ENCODE data around the gene HNMT.

Gene HNMT

DNA sequence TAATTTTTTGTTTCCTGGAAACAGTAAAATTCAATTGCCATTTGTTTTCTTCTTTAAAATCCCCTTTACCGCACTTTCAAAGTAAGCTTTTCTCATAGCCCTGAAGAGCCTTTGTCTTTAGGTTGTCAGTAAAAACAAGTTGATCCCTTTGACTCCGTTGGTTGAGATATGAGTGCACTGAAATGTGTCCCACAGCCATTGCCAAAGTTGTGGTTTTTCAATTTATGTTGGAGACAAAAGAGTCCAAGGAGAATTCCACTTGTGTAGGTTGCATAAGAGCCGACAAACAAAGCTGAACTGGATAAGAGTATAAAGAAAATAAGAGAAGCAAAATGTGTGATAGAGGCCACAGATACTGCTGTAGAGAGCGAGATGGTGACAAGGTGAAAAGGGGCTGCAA, 26.1 kb upstream of the HNMT start:
- DNase-seq (ENCODE audit: low spot score): no peak
- in situ Hi-C loops (cut with MboI; ENCODE audit: low sequenced_read_pairs, unreplicated experiment): loop anchor here (25.0 kb wide), 1 partner anchor 449 kb away; no protein-coding TSS in a partner anchor
- TF ChIP-seq, protein P1, sequence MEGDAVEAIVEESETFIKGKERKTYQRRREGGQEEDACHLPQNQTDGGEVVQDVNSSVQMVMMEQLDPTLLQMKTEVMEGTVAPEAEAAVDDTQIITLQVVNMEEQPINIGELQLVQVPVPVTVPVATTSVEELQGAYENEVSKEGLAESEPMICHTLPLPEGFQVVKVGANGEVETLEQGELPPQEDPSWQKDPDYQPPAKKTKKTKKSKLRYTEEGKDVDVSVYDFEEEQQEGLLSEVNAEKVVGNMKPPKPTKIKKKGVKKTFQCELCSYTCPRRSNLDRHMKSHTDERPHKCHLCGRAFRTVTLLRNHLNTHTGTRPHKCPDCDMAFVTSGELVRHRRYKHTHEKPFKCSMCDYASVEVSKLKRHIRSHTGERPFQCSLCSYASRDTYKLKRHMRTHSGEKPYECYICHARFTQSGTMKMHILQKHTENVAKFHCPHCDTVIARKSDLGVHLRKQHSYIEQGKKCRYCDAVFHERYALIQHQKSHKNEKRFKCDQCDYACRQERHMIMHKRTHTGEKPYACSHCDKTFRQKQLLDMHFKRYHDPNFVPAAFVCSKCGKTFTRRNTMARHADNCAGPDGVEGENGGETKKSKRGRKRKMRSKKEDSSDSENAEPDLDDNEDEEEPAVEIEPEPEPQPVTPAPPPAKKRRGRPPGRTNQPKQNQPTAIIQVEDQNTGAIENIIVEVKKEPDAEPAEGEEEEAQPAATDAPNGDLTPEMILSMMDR (IDR thresholded peaks at IDR 0.05; ENCODE audit: borderline replicate concordance, control extremely low read depth, extremely low read depth, insufficient read depth, missing control alignments): no peak

DNA sequence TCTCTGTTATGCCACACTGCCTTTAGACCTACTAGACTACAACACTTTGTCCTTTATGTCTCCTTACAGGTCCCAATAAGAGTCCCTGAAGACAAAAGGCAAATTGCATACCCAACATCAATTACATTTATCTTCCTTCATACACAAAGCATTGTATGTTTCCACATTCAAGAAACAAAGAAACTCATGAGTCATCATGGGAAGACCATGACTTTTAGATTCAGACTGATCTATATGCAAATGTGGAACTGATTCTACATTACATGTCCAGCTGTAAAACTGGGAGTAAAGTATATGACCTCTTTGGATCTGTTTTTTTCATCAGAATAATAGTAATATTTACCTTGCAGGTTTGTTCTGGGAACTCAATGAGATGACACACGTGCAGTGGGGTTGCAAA, 25.2 kb upstream of the HNMT start:
- in situ Hi-C loops (cut with MboI; ENCODE audit: low sequenced_read_pairs, unreplicated experiment): loop anchor here (25.0 kb wide), 1 partner anchor 448 kb away; no protein-coding TSS in a partner anchor
- DNase-seq (ENCODE audit: low spot score): no peak
- TF ChIP-seq, protein P1 (IDR thresholded peaks at IDR 0.05; ENCODE audit: borderline replicate concordance, control extremely low read depth, extremely low read depth, insufficient read depth, missing control alignments): no peak

DNA sequence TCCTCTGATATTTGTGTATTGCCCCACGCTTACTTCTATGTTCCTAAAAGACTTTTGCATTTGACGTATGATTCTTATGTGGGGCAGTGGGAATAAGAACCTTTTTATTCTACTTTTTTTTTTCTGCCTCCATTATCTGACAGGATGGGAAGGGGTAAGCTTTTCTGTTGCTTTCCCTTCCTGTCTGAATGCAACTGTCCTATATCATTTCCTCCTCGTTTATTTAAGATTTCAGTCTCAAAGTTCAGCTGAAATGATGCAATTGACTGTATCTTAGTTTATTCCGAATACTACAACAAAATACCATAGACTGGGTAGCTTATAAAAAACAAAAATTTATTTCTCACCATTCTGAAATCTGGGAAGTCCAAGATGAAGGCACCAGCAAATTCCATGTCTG, 24.1 kb upstream of the HNMT start:
- TF ChIP-seq, protein P1 (IDR thresholded peaks at IDR 0.05; ENCODE audit: borderline replicate concordance, control extremely low read depth, extremely low read depth, insufficient read depth, missing control alignments): no peak
- DNase-seq (ENCODE audit: low spot score): no peak
- in situ Hi-C loops (cut with MboI; ENCODE audit: low sequenced_read_pairs, unreplicated experiment): loop anchor here (25.0 kb wide), 1 partner anchor 447 kb away; no protein-coding TSS in a partner anchor

DNA sequence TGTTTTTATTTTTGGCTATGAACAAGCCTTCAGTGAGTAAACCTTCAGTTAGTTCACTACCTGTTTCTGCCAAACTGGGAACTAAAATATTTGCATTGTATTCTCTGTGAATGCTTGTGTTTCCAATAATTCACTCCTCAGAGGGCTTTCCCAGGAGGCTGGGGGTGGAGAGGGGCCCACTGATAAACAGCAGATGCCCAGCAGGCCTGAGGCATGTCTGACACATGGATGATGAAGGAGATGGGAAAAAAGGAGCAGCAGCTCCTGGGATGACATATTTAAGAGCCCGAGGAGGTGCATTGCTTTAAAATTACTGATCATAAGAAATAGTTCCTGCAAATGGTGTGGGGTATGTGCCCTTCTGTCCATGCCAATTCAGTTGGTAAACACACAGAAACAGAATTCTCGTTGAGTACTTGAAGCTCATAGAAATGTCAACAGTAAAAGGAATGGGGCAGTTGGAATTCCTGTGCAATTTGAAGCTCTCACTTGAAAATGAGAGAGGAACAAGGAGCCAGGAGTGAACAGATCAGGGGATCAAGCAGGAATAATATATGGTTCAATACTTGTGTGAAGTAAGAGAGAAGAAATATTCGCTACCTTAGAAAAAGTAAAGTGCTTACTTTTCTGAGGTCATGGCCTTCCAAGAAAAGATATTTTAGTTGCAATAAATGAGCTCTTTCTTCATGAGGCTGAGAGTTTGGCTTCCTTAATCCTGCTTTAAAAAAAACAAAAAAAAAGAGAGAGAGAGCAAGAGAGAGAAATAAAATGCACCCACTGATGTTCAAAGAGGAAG, 22.0 kb upstream of the HNMT start:
- TF ChIP-seq, protein P1 (IDR thresholded peaks at IDR 0.05; ENCODE audit: borderline replicate concordance, control extremely low read depth, extremely low read depth, insufficient read depth, missing control alignments): no peak
- no peak for DNase-seq (ENCODE audit: low spot score)
- in situ Hi-C loops (cut with MboI; ENCODE audit: low sequenced_read_pairs, unreplicated experiment): loop anchor here (25.0 kb wide), 1 partner anchor 445 kb away; no protein-coding TSS in a partner anchor

DNA sequence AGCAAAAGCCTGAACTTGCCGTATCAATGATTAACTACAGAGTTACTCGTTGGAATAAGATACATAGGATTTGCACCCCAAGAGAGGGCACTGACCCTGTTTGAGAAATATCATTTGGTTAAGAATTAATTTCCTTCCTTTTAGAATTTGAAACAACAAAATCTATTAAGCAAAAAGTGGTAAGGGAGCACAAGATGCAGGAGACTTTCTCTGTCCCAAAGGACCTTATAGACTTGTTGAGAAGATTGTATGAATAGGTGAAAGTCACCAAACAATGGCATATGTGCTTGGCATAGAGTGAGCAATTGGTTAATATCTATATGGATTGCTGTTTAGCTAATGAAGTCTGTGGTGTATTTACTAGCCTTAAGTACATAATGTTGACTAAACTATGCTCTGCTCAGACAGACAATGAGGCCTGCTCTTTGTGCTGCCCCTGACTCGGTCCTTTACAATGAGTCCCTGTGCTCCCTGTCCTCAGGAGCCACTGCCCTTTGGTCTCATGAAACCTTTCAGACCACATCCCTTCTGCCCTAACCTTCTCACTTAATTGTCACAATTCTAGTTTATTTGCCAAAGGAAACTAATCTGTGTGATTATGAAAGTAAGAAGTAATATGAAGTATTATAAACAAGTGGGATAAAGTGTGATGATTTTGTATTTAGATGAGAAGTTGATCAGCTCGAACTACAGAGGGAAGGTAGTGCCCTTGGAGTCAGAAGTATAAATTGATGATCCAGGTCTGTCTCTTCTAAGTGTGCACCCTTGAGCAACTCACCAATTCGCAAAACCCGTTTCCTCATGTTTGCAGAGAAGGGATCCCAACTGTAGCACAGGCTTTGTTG, 21.2 kb upstream of the HNMT start:
- in situ Hi-C loops (cut with MboI; ENCODE audit: low sequenced_read_pairs, unreplicated experiment): loop anchor here (25.0 kb wide), 1 partner anchor 444 kb away; no protein-coding TSS in a partner anchor
- no peak for DNase-seq (ENCODE audit: low spot score)
- TF ChIP-seq, protein P1 (IDR thresholded peaks at IDR 0.05; ENCODE audit: borderline replicate concordance, control extremely low read depth, extremely low read depth, insufficient read depth, missing control alignments): no peak

DNA sequence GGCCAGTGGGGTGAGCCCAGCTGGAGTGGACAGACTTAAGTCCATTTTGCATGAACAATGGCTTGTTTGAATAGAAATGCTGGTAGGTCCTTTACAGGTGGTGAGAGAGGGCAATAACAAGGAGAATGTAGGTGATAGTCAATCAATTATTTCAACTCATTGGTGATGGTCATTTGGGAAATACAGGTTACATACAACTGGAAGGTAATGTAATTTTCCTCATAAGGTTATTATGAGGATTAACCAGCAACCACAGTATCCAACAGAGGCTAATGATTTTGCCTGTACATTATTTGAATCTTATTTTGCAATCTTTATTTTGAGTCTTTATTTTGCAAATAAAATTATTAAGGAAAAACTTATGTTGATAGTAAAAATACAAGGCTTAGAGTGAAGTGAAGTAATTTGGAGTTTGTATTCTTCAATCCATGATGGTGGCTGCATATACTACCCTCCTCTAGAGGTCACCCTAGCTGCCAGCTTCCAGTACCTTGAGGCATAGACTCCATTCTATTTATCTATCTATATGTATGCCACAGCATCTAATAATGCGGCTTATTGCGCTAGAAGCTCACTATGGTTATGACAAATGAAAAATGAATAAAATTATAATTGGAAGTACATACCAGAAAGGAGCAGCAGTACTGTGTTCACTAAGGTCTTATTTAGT, 20.5 kb upstream of the HNMT start:
- TF ChIP-seq, protein P1 (IDR thresholded peaks at IDR 0.05; ENCODE audit: borderline replicate concordance, control extremely low read depth, extremely low read depth, insufficient read depth, missing control alignments): no peak
- in situ Hi-C loops (cut with MboI; ENCODE audit: low sequenced_read_pairs, unreplicated experiment): loop anchor here (25.0 kb wide), 1 partner anchor 443 kb away; no protein-coding TSS in a partner anchor
- no peak for DNase-seq (ENCODE audit: low spot score)

All from GM13976 (cell line).